ENCODE results near the gene MS4A6E. TPM values are rescaled to one million over a fixed set of nuclear protein-coding genes. Genes with fewer than 3 reads are reported as not detected.
"Not testable (repeated sequence)": the region's sequence is repeated elsewhere in the genome, so short reads cannot be mapped to it uniquely, and the experiment has no call there.

Gene MS4A6E
- total RNA-seq, 1 donor from 2014 or later, result not detected

GRCh38 chr11:60349990-60350389 is 22.9 kb downstream of the MS4A6E start:
- H3K27me3 ChIP-seq (ENCODE audit: control insufficient read depth, insufficient read depth, low read length), result no peaks in the 10 kb centered on the region
- H3K36me3 ChIP-seq (ENCODE audit: control insufficient read depth, insufficient read depth, low read length), result no peaks in the 10 kb centered on the region
- H3K4me3 ChIP-seq (ENCODE audit: low read depth, low read length), result no peak overlapping the region
- TF ChIP-seq CTCF (IDR thresholded peaks at IDR 0.05; ENCODE audit: insufficient read depth, low read length, poor library complexity, severe bottlenecking), result no peak
- DNase-seq (ENCODE audit: low read depth), result no peak

- no peak for DNase-seq (ENCODE audit: low read depth)
- Histone ChIP-seq H3K4me3 (ENCODE audit: low read depth, low read length) (no peak overlapping the region), H3K36me3 (ENCODE audit: control insufficient read depth, insufficient read depth, low read length) (no peaks in the 10 kb centered on the region), H3K27me3 (ENCODE audit: control insufficient read depth, insufficient read depth, low read length) (no peaks in the 10 kb centered on the region)
- TF ChIP-seq CTCF (IDR thresholded peaks at IDR 0.05; ENCODE audit: insufficient read depth, low read length, poor library complexity, severe bottlenecking), result no peak
These were observed 30.7 kb downstream of the MS4A6E start for GRCh38 chr11:60357771-60358170.

DNA sequence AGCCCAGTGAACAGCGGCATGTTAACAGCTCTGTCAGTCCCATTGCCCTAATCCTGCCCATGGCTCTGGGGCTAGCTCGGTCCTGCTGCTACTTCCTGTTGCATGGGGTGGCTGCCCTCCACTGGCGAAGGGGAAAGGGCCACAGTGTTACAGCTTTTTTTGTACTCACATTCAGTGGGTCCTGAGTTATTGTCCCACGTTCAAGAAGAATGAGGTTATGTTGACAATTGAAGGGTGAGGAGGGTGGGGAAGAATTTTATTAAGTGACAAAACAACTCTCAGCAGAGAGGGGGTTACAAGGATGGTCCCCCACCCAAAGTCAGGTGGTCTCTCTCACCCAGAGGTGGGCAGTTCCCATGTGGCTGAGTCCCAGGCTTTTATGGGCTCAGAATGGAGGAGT is 33.6 kb downstream of the MS4A6E start:
- peaks cover 6% of the 10 kb centered on the region for H3K27me3 ChIP-seq (ENCODE audit: control insufficient read depth, insufficient read depth, low read length)
- no peak for DNase-seq (ENCODE audit: low read depth)
- no peaks in the 10 kb centered on the region for H3K36me3 ChIP-seq (ENCODE audit: control insufficient read depth, insufficient read depth, low read length)
- TF ChIP-seq CTCF (IDR thresholded peaks at IDR 0.05; ENCODE audit: insufficient read depth, low read length, poor library complexity, severe bottlenecking), result no peak
- no peak overlapping the region for H3K4me3 ChIP-seq (ENCODE audit: low read depth, low read length)

DNA sequence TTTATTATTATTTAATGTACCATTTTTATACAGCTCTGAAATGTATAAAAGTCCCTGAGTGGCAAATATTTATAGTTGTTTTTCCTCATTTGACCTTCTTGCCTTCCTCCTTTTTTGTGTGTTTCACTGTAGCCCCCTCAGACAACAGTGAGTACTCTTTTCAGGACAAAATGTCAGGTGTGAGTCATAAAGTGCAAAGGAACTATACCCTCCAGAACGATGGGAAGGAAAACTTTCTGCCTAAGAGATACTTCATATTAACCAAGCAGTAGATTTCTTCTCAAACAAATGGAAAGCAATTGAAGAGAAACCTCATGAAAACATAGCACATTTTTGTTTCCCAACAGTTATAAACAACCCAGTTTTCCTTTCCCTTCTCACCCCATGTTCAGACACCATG is 35.2 kb downstream of the MS4A6E start:
- no peak for DNase-seq (ENCODE audit: low read depth)
- TF ChIP-seq CTCF (IDR thresholded peaks at IDR 0.05; ENCODE audit: insufficient read depth, low read length, poor library complexity, severe bottlenecking), result no peak

GRCh38 chr11:60363542-60364470 is 36.8 kb downstream of the MS4A6E start:
- peak; percentile 5 for DNase-seq (ENCODE audit: low read depth)
- no peaks in the 10 kb centered on the region for H3K36me3 ChIP-seq (ENCODE audit: control insufficient read depth, insufficient read depth, low read length)
- H3K27me3 ChIP-seq (ENCODE audit: control insufficient read depth, insufficient read depth, low read length), result peaks cover 6% of the 10 kb centered on the region
- H3K4me3 ChIP-seq (ENCODE audit: low read depth, low read length), result no peak overlapping the region
- TF ChIP-seq CTCF (IDR thresholded peaks at IDR 0.05; ENCODE audit: insufficient read depth, low read length, poor library complexity, severe bottlenecking), result peak; percentile 69

More for the DNA sequence above, 35.2 kb downstream of the MS4A6E start:
- H3K36me3 ChIP-seq (ENCODE audit: control insufficient read depth, insufficient read depth, low read length), result no peaks in the 10 kb centered on the region
- no peak overlapping the region for H3K4me3 ChIP-seq (ENCODE audit: low read depth, low read length)
- peaks cover 6% of the 10 kb centered on the region for H3K27me3 ChIP-seq (ENCODE audit: control insufficient read depth, insufficient read depth, low read length)

- not testable (repeated sequence) for H3K4me3 ChIP-seq (ENCODE audit: low read depth, low read length); H3K36me3 ChIP-seq (ENCODE audit: control insufficient read depth, insufficient read depth, low read length); DNase-seq (ENCODE audit: low read depth); H3K27me3 ChIP-seq (ENCODE audit: control insufficient read depth, insufficient read depth, low read length)
These were observed 39.3 kb downstream of the MS4A6E start for GRCh38 chr11:60366262-60366904.

Data from kidney epithelial cell (primary cell).